Measurements from ENCODE around the gene MAML3.
A peak's percentile ranks its signal among the peaks of the same experiment; 100 is the strongest.

The MAML3 gene

GRCh38 chr4:140088323-140088967 lies 65.5 kb downstream of the MAML3 start:
- peak; percentile 16 for DNase-seq (ENCODE audit: low read depth)
- no peak overlapping the region for H3K4me3 ChIP-seq (ENCODE audit: low read depth, low read length)
- TF ChIP-seq MYC (IDR thresholded peaks at IDR 0.05; ENCODE audit: low read depth, low read length) (no peak), CTCF (IDR thresholded peaks at IDR 0.05; ENCODE audit: low read depth, low read length) (no peak), POLR2A (IDR thresholded peaks at IDR 0.05; ENCODE audit: extremely low read depth, insufficient read length) (no peak), MAX (IDR thresholded peaks at IDR 0.05; ENCODE audit: low read depth, low read length) (no peak)

- no peak for TF ChIP-seq POLR2A (IDR thresholded peaks at IDR 0.05; ENCODE audit: extremely low read depth, insufficient read length)
- TF ChIP-seq CTCF (IDR thresholded peaks at IDR 0.05; ENCODE audit: low read depth, low read length), result no peak
- no peak for TF ChIP-seq MAX (IDR thresholded peaks at IDR 0.05; ENCODE audit: low read depth, low read length)
- TF ChIP-seq MYC (IDR thresholded peaks at IDR 0.05; ENCODE audit: low read depth, low read length), result no peak
- no peak for DNase-seq (ENCODE audit: low read depth)
- no peak overlapping the region for H3K4me3 ChIP-seq (ENCODE audit: low read depth, low read length)
Measured at GRCh38 chr4:140085881-140086280, 68.1 kb downstream of the MAML3 start.

GRCh38 chr4:140085062-140085622 lies 68.8 kb downstream of the MAML3 start:
- no peak overlapping the region for H3K4me3 ChIP-seq (ENCODE audit: low read depth, low read length)

GRCh38 chr4:140084385-140084784 lies 69.6 kb downstream of the MAML3 start:
- no peak overlapping the region for H3K4me3 ChIP-seq (ENCODE audit: low read depth, low read length)
- no peak for TF ChIP-seq MAX (IDR thresholded peaks at IDR 0.05; ENCODE audit: low read depth, low read length)
- TF ChIP-seq MYC (IDR thresholded peaks at IDR 0.05; ENCODE audit: low read depth, low read length), result no peak
- TF ChIP-seq CTCF (IDR thresholded peaks at IDR 0.05; ENCODE audit: low read depth, low read length), result no peak
- TF ChIP-seq POLR2A (IDR thresholded peaks at IDR 0.05; ENCODE audit: extremely low read depth, insufficient read length), result no peak
- DNase-seq (ENCODE audit: low read depth), result no peak

More at GRCh38 chr4:140085062-140085622, 68.8 kb downstream of the MAML3 start:
- DNase-seq (ENCODE audit: low read depth), result no peak
- TF ChIP-seq MAX (IDR thresholded peaks at IDR 0.05; ENCODE audit: low read depth, low read length) (no peak), MYC (IDR thresholded peaks at IDR 0.05; ENCODE audit: low read depth, low read length) (no peak), POLR2A (IDR thresholded peaks at IDR 0.05; ENCODE audit: extremely low read depth, insufficient read length) (no peak), CTCF (IDR thresholded peaks at IDR 0.05; ENCODE audit: low read depth, low read length) (no peak)

- no peak overlapping the region for H3K4me3 ChIP-seq (ENCODE audit: low read depth, low read length)
- no peak for DNase-seq (ENCODE audit: low read depth)
- TF ChIP-seq MYC (IDR thresholded peaks at IDR 0.05; ENCODE audit: low read depth, low read length) (no peak), CTCF (IDR thresholded peaks at IDR 0.05; ENCODE audit: low read depth, low read length) (no peak), POLR2A (IDR thresholded peaks at IDR 0.05; ENCODE audit: extremely low read depth, insufficient read length) (no peak)
Measured at GRCh38 chr4:140082391-140082755, 71.6 kb downstream of the MAML3 start.

Measured in NB4 (cell line).